SU-DHL-6 (cell line): ENCODE data around the gene CSRNP2.
"Not testable (repeated sequence)": the region's sequence is repeated elsewhere in the genome, so short reads cannot be mapped to it uniquely, and the experiment has no call there.

ENCODE experiments used
- H2AFZ ChIP-seq: fragments of 200-600 bp; sonication (generic); 2 replicates; pipeline ENCODE4 v1.6.1; 2014; ENCODE audit warnings: low read depth, mild to moderate bottlenecking, moderate library complexity, mixed read lengths, antibody characterized with exemption, low read length; ENCODE audit not compliant: severe bottlenecking
- H3F3A ChIP-seq: fragments of 200-600 bp; shearing (Covaris generic); 2 replicates; pipeline ENCODE4 v1.6.0; 2016; ENCODE audit warnings: antibody characterized with exemption, mild to moderate bottlenecking; ENCODE audit not compliant: insufficient read depth
- H3K27ac ChIP-seq: fragments of 200-600 bp; sonication (generic); 2 replicates; pipeline ENCODE4 v1.5.1; 2016; ENCODE audit warnings: low read depth, mild to moderate bottlenecking, low read length, moderate library complexity, mixed read lengths
- H3K27me3 ChIP-seq: fragments of 200-600 bp; sonication (generic), shearing (Covaris generic); 2 replicates; pipeline ENCODE4 v1.6.0; 2014; ENCODE audit warnings: mild to moderate bottlenecking, low read length
- H3K36me3 ChIP-seq: fragments of 200-600 bp; sonication (generic); 2 replicates; pipeline ENCODE4 v1.6.1; 2014; ENCODE audit warnings: mild to moderate bottlenecking, low read length, mixed read lengths
- H3K4me2 ChIP-seq: fragments of 300-600, 200-600 bp; shearing (Covaris generic), sonication (generic); 2 replicates; pipeline ENCODE4 v1.6.0; 2014; ENCODE audit warnings: low read length, low read depth, mild to moderate bottlenecking; ENCODE audit not compliant: poor library complexity, severe bottlenecking
- H3K4me3 ChIP-seq: fragments of 200-600 bp; sonication (generic); 2 replicates; pipeline ENCODE4 v1.5.1; 2014; ENCODE audit warnings: antibody characterized with exemption, low read length, mild to moderate bottlenecking, mixed read lengths; ENCODE audit not compliant: insufficient read depth, poor library complexity, severe bottlenecking
- H3K79me2 ChIP-seq: fragments of 200-600 bp; sonication (generic); 2 replicates; pipeline ENCODE4 v1.6.1; 2014; ENCODE audit warnings: mild to moderate bottlenecking, low read length, moderate library complexity; ENCODE audit not compliant: insufficient read depth
- H3K9ac ChIP-seq: fragments of 200-600 bp; sonication (generic); 2 replicates; pipeline ENCODE4 v1.7.0; 2014; ENCODE audit warnings: mild to moderate bottlenecking, low read length
- H3K9me2 ChIP-seq: fragments of 200-600 bp; sonication (generic); replicated peaks from 2 replicates; pipeline ENCODE4 v1.6.1; 2014; ENCODE audit warnings: low read length; ENCODE audit not compliant: insufficient read depth
- H3K9me3 ChIP-seq: fragments of 200-600 bp; sonication (generic); 2 replicates; pipeline ENCODE4 v1.6.1; 2014; ENCODE audit warnings: low read length, mixed read lengths; ENCODE audit not compliant: insufficient read depth
- H4K20me1 ChIP-seq: fragments of 200-600 bp; sonication (generic); 2 replicates; pipeline ENCODE4 v1.6.1; 2014; ENCODE audit warnings: low read depth, mild to moderate bottlenecking, antibody characterized with exemption, low read length, moderate library complexity, mixed read lengths
- EZH2phosphoT487 ChIP-seq: fragments of 200-600 bp; sonication (generic), shearing (Covaris generic); conservative IDR thresholded peaks from 2 replicates; pipeline ENCODE4 v1.6.1; 2018; ENCODE audit warnings: mild to moderate bottlenecking, antibody characterized with exemption, low read length, moderate library complexity, mixed read lengths
- TF ChIP-seq, protein P1 (sequence below): fragments of 200-600 bp; sonication (generic); IDR thresholded peaks from one replicate; pipeline ENCODE4 v1.5.1; 2017; ENCODE audit warnings: antibody characterized with exemption, mild to moderate bottlenecking, low read length, moderate library complexity; ENCODE audit not compliant: insufficient read depth, poor library complexity, severe bottlenecking

The CSRNP2 gene

DNA sequence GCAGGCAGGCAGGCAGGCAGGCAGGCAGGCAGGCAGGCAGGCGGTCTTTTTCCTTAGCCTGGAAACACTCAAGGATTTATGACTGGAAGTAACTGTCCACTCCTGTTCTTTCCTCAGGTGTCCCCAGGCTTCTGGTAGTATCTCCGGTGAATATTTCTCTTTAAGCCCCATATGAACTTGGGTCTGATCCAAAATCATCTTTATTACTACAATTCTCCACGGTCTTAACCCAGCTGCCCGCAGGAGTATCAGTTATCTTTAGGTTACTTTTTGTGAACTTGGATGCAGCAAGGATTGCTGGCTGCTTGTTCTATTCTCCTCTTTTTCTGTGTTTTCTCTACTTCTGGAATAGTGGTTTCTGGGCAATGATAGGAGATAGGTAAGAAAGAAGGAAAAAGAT is 3.3 kb downstream of the CSRNP2 start:
- H3K27me3 ChIP-seq = no peaks in the 10 kb centered on the region
- no peak overlapping the region for H3K27ac ChIP-seq
- H3K79me2 ChIP-seq = no peaks in the 10 kb centered on the region
- no peak overlapping the region for H2AFZ ChIP-seq
- no peak overlapping the region for H3K9ac ChIP-seq
- H3F3A ChIP-seq = no peaks in the 10 kb centered on the region
- no peaks in the 10 kb centered on the region for H3K9me3 ChIP-seq
- H4K20me1 ChIP-seq = no peaks in the 10 kb centered on the region
- no peaks in the 10 kb centered on the region for H3K36me3 ChIP-seq
- no peak for TF ChIP-seq EZH2phosphoT487
- TF ChIP-seq, protein P1, sequence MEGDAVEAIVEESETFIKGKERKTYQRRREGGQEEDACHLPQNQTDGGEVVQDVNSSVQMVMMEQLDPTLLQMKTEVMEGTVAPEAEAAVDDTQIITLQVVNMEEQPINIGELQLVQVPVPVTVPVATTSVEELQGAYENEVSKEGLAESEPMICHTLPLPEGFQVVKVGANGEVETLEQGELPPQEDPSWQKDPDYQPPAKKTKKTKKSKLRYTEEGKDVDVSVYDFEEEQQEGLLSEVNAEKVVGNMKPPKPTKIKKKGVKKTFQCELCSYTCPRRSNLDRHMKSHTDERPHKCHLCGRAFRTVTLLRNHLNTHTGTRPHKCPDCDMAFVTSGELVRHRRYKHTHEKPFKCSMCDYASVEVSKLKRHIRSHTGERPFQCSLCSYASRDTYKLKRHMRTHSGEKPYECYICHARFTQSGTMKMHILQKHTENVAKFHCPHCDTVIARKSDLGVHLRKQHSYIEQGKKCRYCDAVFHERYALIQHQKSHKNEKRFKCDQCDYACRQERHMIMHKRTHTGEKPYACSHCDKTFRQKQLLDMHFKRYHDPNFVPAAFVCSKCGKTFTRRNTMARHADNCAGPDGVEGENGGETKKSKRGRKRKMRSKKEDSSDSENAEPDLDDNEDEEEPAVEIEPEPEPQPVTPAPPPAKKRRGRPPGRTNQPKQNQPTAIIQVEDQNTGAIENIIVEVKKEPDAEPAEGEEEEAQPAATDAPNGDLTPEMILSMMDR = no peak
- H3K4me3 ChIP-seq = no peak overlapping the region
- H3K9me2 ChIP-seq = no peaks in the 10 kb centered on the region
- no peak overlapping the region for H3K4me2 ChIP-seq

DNA sequence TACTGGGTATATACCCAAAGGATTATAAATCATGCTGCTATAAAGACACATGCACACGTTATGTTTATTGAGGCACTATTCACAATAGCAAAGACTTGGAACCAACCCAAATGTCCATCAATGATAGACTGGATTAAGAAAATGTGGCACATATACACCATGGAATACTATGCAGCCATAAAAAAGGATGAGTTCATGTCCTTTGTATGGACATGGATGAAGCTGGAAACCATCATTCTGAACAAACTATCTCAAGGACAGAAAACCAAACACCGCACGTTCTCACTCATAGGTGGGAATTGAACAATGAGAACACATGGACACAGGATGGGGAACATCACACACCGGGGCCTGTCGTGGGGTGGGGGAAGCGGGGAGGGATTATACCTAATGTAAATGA is 4.5 kb downstream of the CSRNP2 start:
- not testable (repeated sequence) for H4K20me1 ChIP-seq, H3K79me2 ChIP-seq, H3K9me3 ChIP-seq, H3K4me2 ChIP-seq, H3F3A ChIP-seq, H3K4me3 ChIP-seq, H3K9me2 ChIP-seq, H3K27me3 ChIP-seq, H3K9ac ChIP-seq, H3K36me3 ChIP-seq, H2AFZ ChIP-seq, H3K27ac ChIP-seq

DNA sequence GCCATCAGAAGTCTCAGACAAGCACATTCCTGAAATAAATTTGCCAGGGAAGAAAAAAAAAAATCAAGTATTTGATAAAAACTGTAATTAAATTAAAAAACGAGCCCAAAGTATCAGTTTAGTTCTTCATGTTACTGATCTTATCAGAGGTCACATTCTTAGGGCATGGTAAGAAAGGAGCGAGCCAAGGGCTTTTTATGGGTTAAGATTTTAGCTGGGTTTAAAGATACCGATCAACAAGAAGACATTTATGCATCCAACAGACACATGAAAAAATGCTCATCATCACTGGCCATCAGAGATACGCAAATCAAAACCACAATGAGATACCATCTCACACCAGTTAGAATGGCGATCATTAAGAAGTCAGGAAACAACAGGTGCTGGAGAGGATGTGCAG is 5.0 kb downstream of the CSRNP2 start:
- not testable (repeated sequence) for H3K9me3 ChIP-seq, H3F3A ChIP-seq, H3K4me2 ChIP-seq, H3K9me2 ChIP-seq, H3K79me2 ChIP-seq, H3K9ac ChIP-seq, H3K27me3 ChIP-seq, H2AFZ ChIP-seq, H4K20me1 ChIP-seq, H3K36me3 ChIP-seq, H3K27ac ChIP-seq, H3K4me3 ChIP-seq

DNA sequence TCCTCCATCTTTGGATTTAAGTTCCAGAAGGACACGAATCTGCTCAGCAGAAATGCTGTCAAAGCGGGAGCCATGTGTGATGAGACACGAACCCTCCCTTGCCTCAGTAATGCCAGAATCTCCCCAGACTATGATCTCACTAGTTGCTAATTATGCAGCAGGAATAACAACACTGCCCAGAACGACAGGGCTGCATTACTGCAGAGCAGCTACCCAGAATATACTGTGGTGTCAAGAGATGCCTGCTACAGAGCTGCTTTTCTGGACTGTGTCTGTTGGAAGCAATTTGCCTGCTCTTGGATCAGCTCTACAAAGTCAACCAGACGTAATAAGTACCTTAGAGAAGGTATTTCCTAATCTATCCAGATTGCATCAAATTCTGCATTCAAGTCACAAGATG is 5.5 kb downstream of the CSRNP2 start:
- Histone ChIP-seq H4K20me1 (no peaks in the 10 kb centered on the region), H3K9me3 (no peaks in the 10 kb centered on the region), H3K27me3 (no peaks in the 10 kb centered on the region), H3K4me3 (no peak overlapping the region), H2AFZ (no peak overlapping the region), H3K27ac (no peak overlapping the region), H3K9me2 (no peaks in the 10 kb centered on the region), H3K79me2 (no peaks in the 10 kb centered on the region), H3K36me3 (no peaks in the 10 kb centered on the region), H3F3A (no peaks in the 10 kb centered on the region), H3K9ac (no peak overlapping the region), H3K4me2 (no peak overlapping the region)
- TF ChIP-seq, protein P1 = no peak
- no peak for TF ChIP-seq EZH2phosphoT487
